Kidney capillary endothelial cell (primary cell): ENCODE data around the gene CCNJ.

Source experiments
- DNase-seq: peaks from one replicate; pipeline ENCODE4 v3.0.0-alpha.2; 2018; ENCODE audit warnings: low spot score

CCNJ gene

GRCh38 chr10:96056787-96057186 is 13.4 kb downstream of the CCNJ start:
- DNase-seq, result no peak

- no peak for DNase-seq
These were observed 17.8 kb downstream of the CCNJ start for GRCh38 chr10:96061232-96061631.

- DNase-seq, result peak; percentile 19
These were observed 29.3 kb downstream of the CCNJ start for GRCh38 chr10:96072674-96073073.

GRCh38 chr10:96073722-96074121 is 30.3 kb downstream of the CCNJ start:
- peak; percentile 69 for DNase-seq

- DNase-seq, result no peak
These were observed 31.4 kb downstream of the CCNJ start for GRCh38 chr10:96074776-96075175.

GRCh38 chr10:96075977-96076376 is 32.6 kb downstream of the CCNJ start:
- no peak for DNase-seq

GRCh38 chr10:96077156-96077555 is 33.8 kb downstream of the CCNJ start:
- no peak for DNase-seq

- no peak for DNase-seq
These were observed 38.8 kb downstream of the CCNJ start for GRCh38 chr10:96082153-96082552.

- no peak for DNase-seq
These were observed 39.4 kb downstream of the CCNJ start for GRCh38 chr10:96082748-96083147.

- no peak for DNase-seq
These were observed 45.7 kb downstream of the CCNJ start for GRCh38 chr10:96089116-96089515.

- DNase-seq, result peak; percentile 90
These were observed 46.5 kb downstream of the CCNJ start for GRCh38 chr10:96089670-96090462.

GRCh38 chr10:96090463-96090800 is 47.0 kb downstream of the CCNJ start:
- DNase-seq, result no peak

- DNase-seq, result no peak
These were observed 49.8 kb downstream of the CCNJ start for GRCh38 chr10:96092999-96093767.

GRCh38 chr10:96093948-96094347 is 50.6 kb downstream of the CCNJ start:
- DNase-seq, result no peak

GRCh38 chr10:96096958-96097357 is 53.6 kb downstream of the CCNJ start:
- DNase-seq, result no peak

GRCh38 chr10:96097865-96098264 is 54.5 kb downstream of the CCNJ start:
- no peak for DNase-seq

- no peak for DNase-seq
These were observed 64.2 kb downstream of the CCNJ start for GRCh38 chr10:96107623-96108038.
